Retinal pigment epithelial cell (primary cell): ENCODE measurements around the gene SLC16A6.
"Not testable (repeated sequence)": the region's sequence is repeated elsewhere in the genome, so short reads cannot be mapped to it uniquely, and the experiment has no call there.

Experiments used
- DNase-seq: peaks from one replicate; pipeline ENCODE4 v3.0.0-alpha.2; 2010; ENCODE audit warnings: low read depth
- H3K4me3 ChIP-seq: 2 replicates; pipeline ENCODE4 v1.5.1; 2011; ENCODE audit warnings: mild to moderate bottlenecking, low read length, control low read depth, moderate library complexity
- CTCF ChIP-seq: conservative IDR thresholded peaks from 2 replicates; pipeline ENCODE4 v1.5.1; 2011; ENCODE audit warnings: low read depth, low read length, control low read depth, inconsistent platforms

The SLC16A6 gene

GRCh38 chr17:68288375-68288774 is 2.6 kb downstream of the SLC16A6 start:
- H3K4me3 ChIP-seq = no peak overlapping the region
- no peak for DNase-seq
- no peak for TF ChIP-seq CTCF

- not testable (repeated sequence) for DNase-seq, H3K4me3 ChIP-seq
These were observed 9.0 kb downstream of the SLC16A6 start for GRCh38 chr17:68281965-68282364.

GRCh38 chr17:68277807-68278206 is 13.1 kb downstream of the SLC16A6 start:
- no peak for TF ChIP-seq CTCF
- DNase-seq = no peak
- H3K4me3 ChIP-seq = no peak overlapping the region

GRCh38 chr17:68276339-68276738 is 14.6 kb downstream of the SLC16A6 start:
- DNase-seq = not testable (repeated sequence)

GRCh38 chr17:68273722-68274121 is 17.2 kb downstream of the SLC16A6 start:
- TF ChIP-seq CTCF = no peak
- H3K4me3 ChIP-seq = no peak overlapping the region
- no peak for DNase-seq

More at GRCh38 chr17:68276339-68276738, 14.6 kb downstream of the SLC16A6 start:
- H3K4me3 ChIP-seq = not testable (repeated sequence)

GRCh38 chr17:68265833-68266232 is 25.1 kb downstream of the SLC16A6 start:
- H3K4me3 ChIP-seq, DNase-seq: not testable (repeated sequence)

GRCh38 chr17:68263101-68263681 is 27.7 kb downstream of the SLC16A6 start:
- not testable (repeated sequence) for DNase-seq, H3K4me3 ChIP-seq
- peak; percentile 50 for TF ChIP-seq CTCF

- DNase-seq = peak; percentile 66
- not testable (repeated sequence) for H3K4me3 ChIP-seq
These were observed 28.5 kb downstream of the SLC16A6 start for GRCh38 chr17:68262467-68262866.

GRCh38 chr17:68260051-68260762 is 30.7 kb downstream of the SLC16A6 start:
- H3K4me3 ChIP-seq = no peak overlapping the region
- DNase-seq = peak; percentile 61
- no peak for TF ChIP-seq CTCF

- not testable (repeated sequence) for H3K4me3 ChIP-seq, DNase-seq
These were observed 31.3 kb downstream of the SLC16A6 start for GRCh38 chr17:68259648-68259951.

GRCh38 chr17:68258890-68259647 is 31.9 kb downstream of the SLC16A6 start:
- DNase-seq, H3K4me3 ChIP-seq: not testable (repeated sequence)
